Camera-type eye (tissue), 1 donor: ENCODE data around the gene ZCCHC14. TPM values are rescaled to one million over a fixed set of nuclear protein-coding genes. Genes with fewer than 3 reads are reported as not detected.

Source experiments
- total RNA-seq: library from RNA; depleted of rRNA; stranded (reverse); fragments of >200 nt; gene quantifications from one replicate; pipeline ENCODE4 v1.2.3, GENCODE V29; 2014

Gene ZCCHC14
- 45.5 TPM for total RNA-seq

DNA sequence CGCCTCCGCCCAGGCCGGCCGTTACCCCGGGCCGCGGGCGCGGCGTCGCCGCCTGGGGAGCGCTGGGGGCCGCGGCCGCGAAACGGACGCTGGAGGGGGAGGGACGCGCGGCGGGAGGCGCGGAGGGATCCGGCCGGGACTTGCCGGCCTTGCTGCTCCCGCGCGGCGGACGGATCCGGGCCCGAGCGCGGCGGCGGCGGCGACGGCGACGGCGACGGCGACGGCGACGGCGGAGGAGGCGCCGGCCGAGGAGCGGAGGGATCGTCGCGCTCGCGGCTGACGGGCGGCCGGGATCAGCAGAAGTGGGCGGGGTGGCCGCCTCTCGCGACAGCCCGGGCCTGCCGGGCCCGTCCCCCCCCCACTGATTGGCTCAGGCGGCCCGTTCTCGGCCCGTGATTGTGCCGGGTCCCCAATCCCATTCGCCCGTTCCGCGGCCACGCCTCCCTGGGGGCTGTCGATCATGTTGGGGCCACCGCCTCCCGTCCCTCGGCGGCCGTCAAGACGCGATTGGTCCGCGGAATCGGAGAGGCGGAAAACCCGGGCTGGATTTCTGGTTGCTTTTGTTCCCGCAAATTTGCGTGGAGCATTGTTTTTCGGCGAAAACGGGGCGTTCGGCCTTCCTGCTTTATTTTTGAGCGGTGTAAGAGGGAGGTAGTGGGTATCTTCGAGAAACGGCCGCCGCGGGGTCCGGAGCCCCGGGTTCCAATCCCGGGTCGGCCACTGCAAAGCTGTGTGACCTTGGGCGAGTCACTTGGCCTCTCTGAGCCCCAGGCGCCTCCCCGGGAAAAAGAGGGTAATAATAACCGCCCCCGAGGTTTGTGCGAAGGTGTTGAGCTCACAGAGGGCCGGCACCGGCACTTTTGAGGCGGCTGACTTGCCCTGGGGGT is at the start of gene ZCCHC14:
Gene ZCCHC14, minus strand, starts transcription at position 304 of the 887 bp plus-strand sequence. CDS start 786 bp downstream, outside the sequence.

GRCh38 chr16:87391950-87392820 is 100.6 kb downstream of the ZCCHC14 start, which contains the start of gene MAP1LC3B:
MAP1LC3B (plus strand) TSS chr16:87392336; CDS start chr16:87392428, 92 bp downstream.

DNA sequence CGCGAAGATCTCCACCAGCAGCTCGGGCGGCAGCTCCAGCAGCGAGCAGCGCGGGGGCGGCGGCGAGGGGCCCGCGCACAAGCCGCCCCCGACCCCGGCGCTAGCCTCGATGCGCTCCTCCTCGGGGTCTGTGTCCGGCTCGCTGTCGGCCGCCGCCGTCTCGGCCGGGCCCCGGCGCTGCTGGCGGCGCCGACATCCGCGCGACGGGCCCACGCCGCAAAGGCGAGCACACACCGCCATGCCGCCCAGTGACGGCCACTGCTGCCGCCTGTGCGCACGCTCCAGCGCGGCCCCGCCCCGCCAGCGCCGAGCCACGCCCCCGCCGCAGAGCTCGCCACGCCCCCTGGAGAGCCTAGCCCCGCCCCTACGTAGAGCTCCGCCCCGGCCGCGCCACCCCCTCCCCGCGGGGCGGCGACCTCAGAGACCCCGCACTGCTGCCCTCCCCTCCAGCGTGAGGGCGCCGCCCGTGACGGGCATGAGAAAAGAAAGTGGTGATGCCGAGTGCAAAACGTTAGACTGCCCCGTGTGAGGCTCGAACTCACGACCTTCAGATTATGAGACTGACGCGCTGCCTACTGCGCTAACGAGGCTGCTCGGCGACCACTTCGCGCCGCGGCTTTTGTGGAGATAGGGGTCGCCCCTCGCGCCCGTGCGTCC is 109.2 kb downstream of the ZCCHC14 start, which contains the start of gene FBXO31:
Gene FBXO31, minus strand, starts transcription at position 272 of the 657 bp plus-strand sequence. Its CDS starts 32 bp downstream, at position 240.

Other genes starting within 250 kb of the ZCCHC14 start
- 6.8 TPM for gene C16orf95, start 175.6 kb downstream of the ZCCHC14 start, total RNA-seq
- gene FBXO31, start 109.2 kb downstream of the ZCCHC14 start, total RNA-seq, result 100 TPM
- 74.1 TPM for gene MAP1LC3B, start 100.7 kb downstream of the ZCCHC14 start, total RNA-seq
- gene JPH3, start 109.5 kb upstream of the ZCCHC14 start, total RNA-seq, result 12.0 TPM